Ovary (tissue), 3 donors: ENCODE measurements around the gene NPAS3.

Source experiments
- CTCF ChIP-seq, 3 donors: fragments of 450-650 bp in 2 of 3; fragments of 200-600 bp in 1 of 3; IDR thresholded peaks; one replicate each; pipeline versions ENCODE4 v1.5.1 to v1.8.0; 2016 to 2022; ENCODE audit warnings: antibody characterized with exemption in 3 of 3, mild to moderate bottlenecking in 1 of 3
- POLR2A ChIP-seq: fragments of 450-650 bp; IDR thresholded peaks from one replicate; pipeline ENCODE4 v1.6.1; 2017; ENCODE audit warnings: antibody characterized with exemption, mild to moderate bottlenecking, moderate library complexity
- donor health status: DM: no; HTN: no; CAD: no.

- TF ChIP-seq CTCF (IDR thresholded peaks at IDR 0.05) (no peak), POLR2A (no peak)
Measured at GRCh38 chr14:33254861-33255395, 316.2 kb downstream of the NPAS3 start.
